LHCN-M2 (cell line): ENCODE data around the gene LPCAT4. TPM values are rescaled to one million over a fixed set of nuclear protein-coding genes. Genes with fewer than 3 reads are reported as not detected.
"Not testable (repeated sequence)": the region's sequence is repeated elsewhere in the genome, so short reads cannot be mapped to it uniquely, and the experiment has no call there.

Experiments used
- DNase-seq: peaks from one replicate; pipeline ENCODE4 v3.0.0-alpha.2; 2012; ENCODE audit warnings: low read depth
- polyA plus RNA-seq: library from polyadenylated mRNA; unstranded; fragments of >200 nt; gene quantifications from one replicate; pipeline ENCODE4 v1.2.1, GENCODE V29; 2012; ENCODE audit warnings: missing spikeins
- total RNA-seq: library from RNA; depleted of rRNA; stranded (reverse); fragments of >200 nt; gene quantifications from 2 replicates; pipeline ENCODE4 v1.2.3, GENCODE V29; 2014; rRNA removed

The LPCAT4 gene, protein sequence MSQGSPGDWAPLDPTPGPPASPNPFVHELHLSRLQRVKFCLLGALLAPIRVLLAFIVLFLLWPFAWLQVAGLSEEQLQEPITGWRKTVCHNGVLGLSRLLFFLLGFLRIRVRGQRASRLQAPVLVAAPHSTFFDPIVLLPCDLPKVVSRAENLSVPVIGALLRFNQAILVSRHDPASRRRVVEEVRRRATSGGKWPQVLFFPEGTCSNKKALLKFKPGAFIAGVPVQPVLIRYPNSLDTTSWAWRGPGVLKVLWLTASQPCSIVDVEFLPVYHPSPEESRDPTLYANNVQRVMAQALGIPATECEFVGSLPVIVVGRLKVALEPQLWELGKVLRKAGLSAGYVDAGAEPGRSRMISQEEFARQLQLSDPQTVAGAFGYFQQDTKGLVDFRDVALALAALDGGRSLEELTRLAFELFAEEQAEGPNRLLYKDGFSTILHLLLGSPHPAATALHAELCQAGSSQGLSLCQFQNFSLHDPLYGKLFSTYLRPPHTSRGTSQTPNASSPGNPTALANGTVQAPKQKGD
- total RNA-seq, result 18.9 and 25.3 TPM in 2 replicates
- polyA plus RNA-seq, result 27.6 TPM

- peak; percentile 88 for DNase-seq
Measured at GRCh38 chr15:34367101-34368081, at the start of gene LPCAT4. LPCAT4 (minus strand) TSS chr15:34367196; CDS start chr15:34367100, 96 bp downstream.

- DNase-seq, result not testable (repeated sequence)
Measured at GRCh38 chr15:34409511-34409910, 42.5 kb upstream of the LPCAT4 start.

DNA sequence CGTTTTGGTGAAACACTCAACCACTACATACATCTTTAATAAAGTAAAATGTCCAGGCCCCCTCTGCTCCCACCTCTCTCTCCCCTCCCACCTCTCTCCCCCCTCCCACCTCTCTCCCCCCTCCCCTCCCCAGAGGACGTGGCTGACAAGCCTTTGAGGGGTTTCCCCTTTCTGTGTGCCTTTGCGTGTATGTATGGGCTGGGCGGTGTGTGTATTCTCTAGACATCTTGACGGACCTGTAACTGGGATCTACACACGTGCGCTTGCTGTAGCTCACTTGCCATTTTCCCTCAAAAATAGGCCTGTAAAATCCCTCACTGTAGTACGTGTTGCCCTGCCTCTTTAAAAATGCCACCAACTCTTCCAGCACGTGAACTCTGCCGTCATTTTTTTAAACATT, 42.0 kb upstream of the LPCAT4 start:
- DNase-seq, result not testable (repeated sequence)

DNA sequence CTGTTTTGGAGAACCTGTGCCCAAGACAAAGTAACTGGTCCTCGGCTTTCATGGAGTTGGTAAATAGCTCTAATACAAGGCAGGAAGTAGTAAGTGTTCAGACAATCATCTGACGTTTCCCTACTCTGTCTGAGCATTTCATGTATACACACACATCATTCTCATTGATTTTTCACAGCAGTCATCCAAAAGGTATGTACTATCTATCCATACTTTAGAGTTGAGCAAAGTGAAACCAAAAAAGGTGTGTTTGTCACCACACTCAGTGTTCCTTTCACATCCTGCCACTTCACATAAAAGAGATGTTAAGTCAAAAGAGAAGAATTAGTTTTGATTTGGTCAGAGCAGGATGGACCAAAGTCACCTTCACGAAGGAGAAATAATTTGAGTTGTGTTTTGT, 36.9 kb upstream of the LPCAT4 start:
- DNase-seq, result not testable (repeated sequence)

DNA sequence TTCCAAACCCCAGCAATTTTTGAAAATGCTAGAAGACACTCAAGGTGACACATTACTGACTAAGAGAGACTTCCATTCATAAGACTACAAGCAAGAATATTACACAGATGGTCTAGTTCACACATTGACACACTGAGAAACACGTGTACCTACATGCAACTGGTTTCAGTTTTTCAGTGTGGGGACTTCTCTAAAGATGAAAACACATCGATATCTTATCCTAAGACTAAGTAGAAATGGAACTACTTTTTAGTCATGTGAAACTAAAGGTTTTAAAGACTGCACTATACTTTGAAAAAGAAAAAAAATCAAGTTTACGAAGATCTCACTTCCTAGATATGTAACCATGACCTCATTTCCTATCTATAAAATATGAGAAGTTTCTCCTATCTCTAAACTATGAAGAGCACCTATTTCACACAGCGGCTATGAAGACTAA, 36.2 kb upstream of the LPCAT4 start:
- not testable (repeated sequence) for DNase-seq

- DNase-seq, result not testable (repeated sequence)
Measured at GRCh38 chr15:34397637-34398259, 30.8 kb upstream of the LPCAT4 start.

GRCh38 chr15:34392981-34393380, 26.0 kb upstream of the LPCAT4 start:
- not testable (repeated sequence) for DNase-seq

DNA sequence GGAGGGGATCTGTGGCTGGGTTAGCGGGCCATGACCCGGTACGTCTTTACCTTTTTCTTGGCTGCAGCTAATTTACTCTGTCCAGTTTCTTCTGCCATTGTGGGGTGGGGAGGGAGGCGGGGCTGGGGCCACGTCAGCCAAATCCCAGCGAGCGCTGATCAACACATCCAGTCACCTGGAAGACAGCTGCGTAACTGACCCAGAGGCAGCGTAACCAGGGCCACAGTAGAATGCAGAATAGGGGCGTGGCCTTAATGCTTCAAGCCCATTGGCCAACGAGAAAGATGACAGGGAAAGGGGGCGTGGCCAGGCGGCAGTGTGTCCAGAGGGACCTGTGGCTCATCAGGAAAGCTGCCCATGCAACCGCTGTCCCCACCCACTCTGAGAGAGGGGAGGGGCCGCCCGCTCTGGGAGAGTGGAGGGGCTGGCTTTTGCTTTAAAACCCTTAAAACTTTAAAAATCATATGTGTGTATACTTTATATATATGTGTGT, 22.6 kb upstream of the LPCAT4 start:
- not testable (repeated sequence) for DNase-seq

DNA sequence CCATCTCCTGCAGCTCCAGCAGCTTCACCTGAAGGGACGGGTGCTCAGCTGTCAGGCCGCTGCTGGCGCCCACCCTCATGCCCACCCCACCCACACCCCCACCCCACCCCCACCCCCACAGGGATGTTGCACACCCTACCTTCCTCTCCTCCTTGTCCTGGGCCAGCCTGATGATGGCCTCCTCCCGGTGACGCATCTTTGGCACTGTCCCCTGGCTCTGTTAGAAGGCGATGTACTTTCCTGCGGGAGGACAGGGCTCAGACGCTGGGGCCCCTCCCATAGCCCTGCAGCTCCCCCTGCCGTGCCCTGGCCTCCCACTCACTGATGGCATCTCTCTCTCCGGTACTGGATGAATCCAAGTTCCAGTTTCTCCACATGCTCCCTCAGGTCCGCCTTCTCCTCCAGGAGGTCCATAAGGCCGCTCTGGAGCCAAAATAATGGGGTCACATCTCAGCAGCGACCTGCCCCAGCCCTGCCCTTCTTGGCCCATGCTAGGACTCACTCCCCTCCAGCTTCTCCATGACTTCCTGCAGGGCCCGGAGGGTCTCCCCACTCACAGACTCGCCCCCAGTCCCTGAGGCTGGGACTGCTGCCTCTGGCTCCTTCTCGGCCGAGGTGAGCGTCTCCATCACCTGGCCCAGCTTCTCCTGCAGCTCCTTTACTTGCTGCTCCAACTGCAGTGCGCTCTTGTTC, 15.0 kb upstream of the LPCAT4 start:
- not testable (repeated sequence) for DNase-seq

DNA sequence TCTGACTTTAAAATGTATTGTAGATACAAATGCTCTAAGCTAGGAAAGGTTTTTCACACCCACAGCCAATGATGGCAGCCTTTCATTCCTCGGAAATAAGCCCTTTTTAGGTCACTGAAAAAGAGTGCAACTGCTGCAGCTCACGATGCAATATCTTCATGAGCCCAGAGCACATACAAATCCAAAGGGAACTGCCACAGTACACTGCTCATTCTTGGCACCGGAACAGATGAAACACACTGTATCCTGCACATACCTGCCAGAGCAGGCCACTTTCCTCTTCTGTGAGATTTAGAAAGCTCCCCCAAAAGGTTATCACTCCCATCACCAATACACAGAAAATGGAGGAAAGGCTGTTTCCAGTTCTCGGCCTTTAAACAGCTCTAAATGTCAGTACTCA, 13.5 kb upstream of the LPCAT4 start:
- DNase-seq, result not testable (repeated sequence)

DNA sequence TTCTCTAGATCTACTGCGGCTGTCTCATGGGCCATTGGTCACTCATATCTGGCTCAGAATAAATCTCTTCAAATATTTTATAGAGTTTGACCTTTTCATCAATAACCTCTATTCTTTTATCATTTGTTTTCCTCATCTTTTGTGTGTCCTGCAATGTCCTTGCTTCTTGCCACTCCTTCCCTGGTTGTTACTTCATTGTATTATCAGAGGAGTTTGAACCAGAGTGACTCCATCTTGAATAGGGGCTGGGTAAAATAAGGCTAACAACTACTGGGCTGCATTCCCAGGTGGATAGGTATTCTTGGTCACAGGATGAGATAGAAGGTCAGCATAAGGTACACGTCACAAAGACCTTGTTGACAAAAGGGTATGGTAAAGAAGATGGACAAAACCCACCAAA, 9.9 kb upstream of the LPCAT4 start:
- DNase-seq, result no peak

DNA sequence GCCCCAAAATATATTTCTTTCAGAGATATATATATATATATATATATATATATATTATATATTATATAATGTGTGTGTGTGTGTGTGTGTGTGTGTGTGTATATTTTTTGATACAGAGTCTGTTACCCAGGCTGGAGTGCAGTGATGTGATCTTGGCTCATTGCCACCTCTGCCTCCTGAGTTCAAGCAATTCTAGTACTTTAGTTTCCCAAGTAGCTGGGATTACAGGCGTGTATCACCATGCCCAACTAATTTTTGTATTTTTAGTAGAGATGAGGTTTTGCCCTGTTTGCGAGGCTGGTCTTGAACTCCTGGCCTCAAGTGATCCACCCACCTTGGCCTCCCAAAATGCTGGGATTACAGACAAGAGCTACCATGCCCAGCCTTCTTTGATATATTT, 8.5 kb upstream of the LPCAT4 start:
- DNase-seq, result not testable (repeated sequence)

DNA sequence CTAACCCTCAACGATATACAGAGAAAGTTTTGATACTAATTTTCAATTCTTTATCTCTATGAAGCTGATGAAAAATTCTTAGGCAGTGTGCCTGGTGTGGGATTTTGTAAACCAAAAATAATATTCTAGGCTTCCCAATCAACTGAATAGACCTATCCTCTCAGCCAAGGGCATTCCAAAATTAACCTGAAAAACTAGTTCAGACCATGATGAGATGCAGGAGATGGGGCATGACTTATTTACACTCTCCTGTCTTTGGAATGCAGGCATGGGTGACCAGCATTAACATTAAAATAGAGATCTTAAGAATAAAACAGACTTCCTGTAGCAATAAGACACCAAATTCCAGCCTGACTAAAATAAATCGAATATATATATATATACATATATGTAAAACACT, 7.8 kb upstream of the LPCAT4 start:
- no peak for DNase-seq

- no peak for DNase-seq
Measured at GRCh38 chr15:34373951-34374350, 7.0 kb upstream of the LPCAT4 start.

- no peak for DNase-seq
Measured at GRCh38 chr15:34370643-34371042, 3.6 kb upstream of the LPCAT4 start.

- no peak for DNase-seq
Measured at GRCh38 chr15:34370129-34370528, 3.1 kb upstream of the LPCAT4 start.

DNA sequence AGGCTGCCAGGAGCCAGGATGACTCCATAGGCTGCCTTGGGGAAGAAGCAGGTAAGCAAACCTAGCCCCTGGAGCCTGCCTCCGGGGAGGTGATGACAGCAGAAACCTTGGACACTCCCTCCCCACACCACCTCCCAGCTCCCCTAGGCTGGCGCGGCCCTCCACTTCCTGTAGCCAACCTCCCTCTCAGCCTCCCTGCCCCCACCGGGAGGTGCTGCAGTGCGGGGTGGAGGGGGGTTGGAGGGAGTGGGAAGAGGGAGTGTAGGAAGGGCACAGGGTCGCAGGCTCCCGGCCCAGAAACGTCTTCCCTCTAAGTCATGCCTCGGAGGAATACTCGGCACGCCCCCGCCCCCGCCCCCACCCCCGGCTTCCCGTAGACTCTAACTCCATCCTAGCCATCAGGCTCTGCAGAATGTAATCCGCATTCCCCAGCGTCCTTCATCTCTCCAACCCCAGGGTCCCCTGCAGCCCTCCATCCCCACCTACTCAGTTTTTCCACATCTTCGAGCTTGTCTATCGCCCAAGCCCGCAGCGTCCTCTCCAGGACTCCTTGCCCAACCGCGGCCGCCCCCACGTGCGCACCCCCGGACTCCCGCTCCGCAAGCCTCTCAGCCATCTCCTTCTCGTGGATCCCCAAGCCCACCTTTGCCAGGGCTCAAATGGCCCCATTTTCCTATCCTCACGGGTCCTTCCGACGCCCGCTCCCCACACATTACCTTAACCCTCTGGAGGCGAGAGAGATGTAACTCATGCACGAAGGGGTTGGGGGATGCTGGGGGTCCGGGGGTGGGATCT, 528 bp downstream of the LPCAT4 start:
- peak; percentile 34 for DNase-seq

- DNase-seq, result no peak
Measured at GRCh38 chr15:34365836-34366235, 1.2 kb downstream of the LPCAT4 start.

GRCh38 chr15:34365091-34365825, 1.7 kb downstream of the LPCAT4 start:
- DNase-seq, result no peak
